Parathyroid adenoma (tissue), 2 donors: Measurements from ENCODE around the gene ZBP1.

ENCODE experiments used
- H2AFZ ChIP-seq: fragments of 300-600 bp; sonication (generic); one replicate; pipeline ENCODE4 v1.7.0; 2017; ENCODE audit warnings: antibody characterized with exemption, mild to moderate bottlenecking
- H3K27ac ChIP-seq: fragments of 300-600 bp; sonication (generic); one replicate; pipeline ENCODE4 v1.7.0; 2017
- H3K27me3 ChIP-seq: fragments of 300-600 bp; sonication (generic); one replicate; pipeline ENCODE4 v1.7.0; 2017; ENCODE audit warnings: low read length; ENCODE audit not compliant: control insufficient read depth, insufficient read depth
- H3K36me3 ChIP-seq: fragments of 300-600 bp; sonication (generic); one replicate; pipeline ENCODE4 v1.7.0; 2017; ENCODE audit warnings: low read length; ENCODE audit not compliant: control insufficient read depth, insufficient read depth
- H3K4me1 ChIP-seq: fragments of 300-600 bp; sonication (generic); one replicate; pipeline ENCODE4 v1.7.0; 2017; ENCODE audit warnings: control low read depth
- H3K4me2 ChIP-seq: fragments of 300-600 bp; sonication (generic); one replicate; pipeline ENCODE4 v1.7.0; 2017; ENCODE audit warnings: low read length
- H3K4me3 ChIP-seq: fragments of 300-600 bp; sonication (generic); one replicate; pipeline ENCODE4 v1.7.0; 2017; ENCODE audit warnings: low read depth, low read length
- H3K79me2 ChIP-seq: fragments of 300-600 bp; sonication (generic); one replicate; pipeline ENCODE4 v1.7.0; 2017; ENCODE audit warnings: control low read depth
- H3K9ac ChIP-seq: fragments of 300-600 bp; sonication (generic); one replicate; pipeline ENCODE4 v1.7.0; 2017; ENCODE audit warnings: mild to moderate bottlenecking
- H3K9me3 ChIP-seq: fragments of 300-600 bp; sonication (generic); one replicate; pipeline ENCODE4 v1.7.0; 2017; ENCODE audit warnings: low read length; ENCODE audit not compliant: control insufficient read depth
- TF ChIP-seq, protein P1 (sequence below): fragments of 300-600 bp; sonication (generic); IDR thresholded peaks from one replicate; pipeline ENCODE4 v1.7.0; 2017; ENCODE audit warnings: antibody characterized with exemption, mild to moderate bottlenecking
- donor health status: primary hyperparathyroidism.

ZBP1 gene

GRCh38 chr20:57564180-57564802 is 55.9 kb downstream of the ZBP1 start:
- Histone ChIP-seq H3K27me3 (no peaks in the 10 kb centered on the region), H2AFZ (no peak overlapping the region), H3K9me3 (no peaks in the 10 kb centered on the region), H3K79me2 (no peaks in the 10 kb centered on the region), H3K4me2 (no peak overlapping the region), H3K4me3 (no peak overlapping the region), H3K36me3 (no peaks in the 10 kb centered on the region), H3K9ac (no peak overlapping the region), H3K27ac (no peak overlapping the region), H3K4me1 (no peaks in the 10 kb centered on the region)
- TF ChIP-seq, protein P1, sequence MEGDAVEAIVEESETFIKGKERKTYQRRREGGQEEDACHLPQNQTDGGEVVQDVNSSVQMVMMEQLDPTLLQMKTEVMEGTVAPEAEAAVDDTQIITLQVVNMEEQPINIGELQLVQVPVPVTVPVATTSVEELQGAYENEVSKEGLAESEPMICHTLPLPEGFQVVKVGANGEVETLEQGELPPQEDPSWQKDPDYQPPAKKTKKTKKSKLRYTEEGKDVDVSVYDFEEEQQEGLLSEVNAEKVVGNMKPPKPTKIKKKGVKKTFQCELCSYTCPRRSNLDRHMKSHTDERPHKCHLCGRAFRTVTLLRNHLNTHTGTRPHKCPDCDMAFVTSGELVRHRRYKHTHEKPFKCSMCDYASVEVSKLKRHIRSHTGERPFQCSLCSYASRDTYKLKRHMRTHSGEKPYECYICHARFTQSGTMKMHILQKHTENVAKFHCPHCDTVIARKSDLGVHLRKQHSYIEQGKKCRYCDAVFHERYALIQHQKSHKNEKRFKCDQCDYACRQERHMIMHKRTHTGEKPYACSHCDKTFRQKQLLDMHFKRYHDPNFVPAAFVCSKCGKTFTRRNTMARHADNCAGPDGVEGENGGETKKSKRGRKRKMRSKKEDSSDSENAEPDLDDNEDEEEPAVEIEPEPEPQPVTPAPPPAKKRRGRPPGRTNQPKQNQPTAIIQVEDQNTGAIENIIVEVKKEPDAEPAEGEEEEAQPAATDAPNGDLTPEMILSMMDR = no peak

DNA sequence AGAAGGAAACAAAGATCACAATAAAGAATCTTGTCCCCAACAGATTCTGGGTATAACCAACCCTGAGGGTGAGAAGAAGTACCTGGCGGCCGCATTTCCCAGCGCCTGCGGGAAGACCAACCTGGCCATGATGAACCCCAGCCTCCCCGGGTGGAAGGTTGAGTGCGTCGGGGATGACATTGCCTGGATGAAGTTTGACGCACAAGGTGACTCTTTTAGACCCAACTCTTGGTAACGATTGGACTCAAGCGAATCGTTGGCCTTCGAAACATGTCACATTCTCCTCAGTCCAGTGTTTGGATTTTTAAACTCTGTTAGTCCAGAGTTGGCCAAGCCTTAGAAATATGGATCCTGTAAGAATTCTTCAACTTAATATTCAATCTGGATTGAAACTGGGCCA is 56.7 kb downstream of the ZBP1 start:
- H3K4me2 ChIP-seq = no peak overlapping the region
- no peak overlapping the region for H3K9ac ChIP-seq
- no peaks in the 10 kb centered on the region for H3K4me1 ChIP-seq
- H3K27me3 ChIP-seq = peaks cover 4% of the 10 kb centered on the region
- H2AFZ ChIP-seq = no peak overlapping the region
- TF ChIP-seq, protein P1 = no peak
- H3K79me2 ChIP-seq = no peaks in the 10 kb centered on the region
- H3K36me3 ChIP-seq = no peaks in the 10 kb centered on the region
- no peak overlapping the region for H3K27ac ChIP-seq
- H3K4me3 ChIP-seq = no peak overlapping the region
- no peaks in the 10 kb centered on the region for H3K9me3 ChIP-seq

- no peak overlapping the region for H3K4me3 ChIP-seq
- no peaks in the 10 kb centered on the region for H3K36me3 ChIP-seq
- no peaks in the 10 kb centered on the region for H3K79me2 ChIP-seq
- no peak overlapping the region for H3K9ac ChIP-seq
- no peak overlapping the region for H3K4me2 ChIP-seq
- H3K27ac ChIP-seq = no peak overlapping the region
- peaks cover 4% of the 10 kb centered on the region for H3K27me3 ChIP-seq
- TF ChIP-seq, protein P1 = no peak
- no peak overlapping the region for H2AFZ ChIP-seq
- H3K4me1 ChIP-seq = no peaks in the 10 kb centered on the region
- H3K9me3 ChIP-seq = no peaks in the 10 kb centered on the region
Observed at GRCh38 chr20:57562541-57563465, 57.4 kb downstream of the ZBP1 start.

GRCh38 chr20:57561356-57562279 is 58.6 kb downstream of the ZBP1 start:
- H3K36me3 ChIP-seq = no peaks in the 10 kb centered on the region
- H3K4me3 ChIP-seq = no peak overlapping the region
- no peak overlapping the region for H3K4me2 ChIP-seq
- peaks cover 4% of the 10 kb centered on the region for H3K27me3 ChIP-seq
- H3K79me2 ChIP-seq = no peaks in the 10 kb centered on the region
- no peak overlapping the region for H2AFZ ChIP-seq
- no peak overlapping the region for H3K9ac ChIP-seq
- H3K9me3 ChIP-seq = no peaks in the 10 kb centered on the region
- H3K4me1 ChIP-seq = no peaks in the 10 kb centered on the region
- TF ChIP-seq, protein P1 = no peak
- H3K27ac ChIP-seq = no peak overlapping the region
